HG03432 (cell line): ENCODE measurements around the gene HEATR3.
A peak's percentile ranks its signal among the peaks of the same experiment; 100 is the strongest.

Source experiments
- ATAC-seq: cut with Tn5 transposase; IDR thresholded peaks from one replicate; pipeline ENCODE4 v1.9.1; 2021; ENCODE audit warnings: mild to moderate bottlenecking, moderate library complexity; ENCODE audit not compliant: unreplicated experiment

The HEATR3 gene

DNA sequence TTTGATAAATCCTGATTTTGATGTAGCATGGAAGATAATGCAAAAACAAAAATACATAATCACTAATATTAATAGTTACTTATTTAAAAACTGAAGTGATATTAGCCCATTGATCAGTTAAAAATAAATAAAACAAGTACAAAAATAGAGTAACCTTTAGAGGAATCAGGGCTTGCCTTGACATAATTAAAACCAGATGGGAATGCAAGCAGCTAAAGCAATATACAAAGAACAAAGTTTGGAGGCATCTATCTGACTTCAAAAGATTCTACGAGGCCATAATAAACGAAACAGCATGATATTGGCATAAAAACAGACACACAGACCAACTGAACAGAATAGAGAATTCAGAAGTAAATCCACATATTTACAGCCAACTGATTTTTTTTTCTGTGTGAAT lies 15.0 kb upstream of the HEATR3 start:
- no peak for ATAC-seq

DNA sequence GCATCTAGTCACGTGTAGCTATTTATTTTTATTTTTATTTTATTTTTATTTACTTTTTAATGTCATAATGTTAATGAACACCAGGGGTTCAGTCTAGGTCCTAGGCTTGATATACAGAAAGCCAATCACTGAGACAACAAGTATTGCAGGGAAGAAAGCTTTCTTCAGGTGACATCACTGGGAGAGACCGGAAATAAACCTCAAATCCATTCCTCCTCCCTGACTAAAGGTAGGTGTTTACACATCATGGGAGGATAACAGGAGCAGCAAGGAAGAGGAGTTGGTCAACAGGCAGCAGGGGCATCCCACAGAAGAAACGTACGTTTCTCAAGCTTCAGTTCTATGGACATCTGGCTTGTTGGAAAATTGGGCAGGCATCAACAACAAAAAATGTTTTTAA lies 9.5 kb upstream of the HEATR3 start:
- ATAC-seq = no peak

DNA sequence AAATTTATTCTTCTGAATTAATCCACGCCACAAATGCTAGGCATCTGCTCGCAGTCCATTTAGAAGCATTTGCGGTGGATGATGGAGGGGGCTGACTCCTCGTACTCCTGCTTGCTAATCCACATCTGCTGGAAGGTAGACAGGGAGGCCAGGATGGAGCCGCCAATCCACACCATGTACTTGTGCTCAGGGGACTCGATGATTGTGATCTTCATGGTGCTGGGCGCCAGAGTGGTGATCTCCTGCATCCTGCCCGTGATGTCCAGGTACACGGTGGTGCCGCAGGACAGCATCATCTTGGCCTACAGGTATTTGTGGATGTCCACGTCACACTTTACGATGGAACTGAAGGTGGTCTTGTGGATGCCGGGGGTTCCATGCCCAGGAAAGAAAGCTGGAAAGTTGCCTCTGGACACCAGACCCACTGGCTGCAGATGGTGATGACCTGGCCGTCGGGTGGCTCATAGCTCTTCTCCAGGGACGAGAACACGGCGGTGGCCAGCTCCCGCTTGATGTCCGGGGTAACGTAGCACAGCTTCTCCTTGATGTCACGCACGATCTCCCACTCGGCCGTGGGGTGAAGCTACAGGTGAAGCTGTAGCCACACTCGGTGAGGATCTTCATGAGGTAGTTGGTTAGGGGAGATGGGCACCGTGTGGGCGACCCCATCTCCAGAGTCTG lies 7.5 kb upstream of the HEATR3 start:
- ATAC-seq = no peak

DNA sequence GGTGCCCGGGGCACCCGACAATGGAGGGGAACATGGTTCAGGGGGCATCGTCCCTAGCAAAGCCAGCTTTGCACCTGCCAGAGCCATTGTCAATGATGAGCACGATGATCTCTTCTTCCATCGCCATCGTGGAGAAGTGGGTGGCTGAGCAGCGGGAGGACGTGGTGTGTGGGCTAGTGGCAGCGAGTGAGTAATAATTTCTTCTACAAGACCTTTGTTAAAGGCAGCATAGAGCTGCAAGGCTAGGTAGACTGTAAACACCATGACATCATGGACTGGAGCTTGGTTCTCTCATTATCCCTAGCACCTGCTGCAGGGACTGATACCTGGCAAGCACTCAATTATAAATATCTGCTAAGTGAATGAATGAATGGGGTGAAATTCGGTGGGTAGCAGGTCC lies 6.7 kb upstream of the HEATR3 start:
- ATAC-seq = no peak

DNA sequence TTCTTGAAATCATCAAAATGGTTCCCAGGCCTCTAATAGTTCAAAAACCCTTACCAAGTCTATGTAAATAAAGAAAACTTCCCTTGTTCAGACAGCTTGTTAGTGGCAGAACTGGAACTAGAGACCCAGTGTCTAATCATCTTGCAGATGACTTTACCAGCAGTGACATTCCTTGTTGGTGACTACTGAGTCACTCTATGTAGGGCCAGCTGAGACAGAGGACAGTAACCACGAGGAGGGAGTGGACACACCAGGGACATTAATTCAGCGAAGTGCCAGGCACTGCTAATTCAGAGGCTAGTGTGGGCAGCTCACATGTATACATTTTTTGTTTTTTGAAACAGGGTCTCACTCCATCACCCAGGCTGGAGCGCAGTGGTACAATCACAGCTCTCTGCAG lies 6.1 kb upstream of the HEATR3 start:
- no peak for ATAC-seq

DNA sequence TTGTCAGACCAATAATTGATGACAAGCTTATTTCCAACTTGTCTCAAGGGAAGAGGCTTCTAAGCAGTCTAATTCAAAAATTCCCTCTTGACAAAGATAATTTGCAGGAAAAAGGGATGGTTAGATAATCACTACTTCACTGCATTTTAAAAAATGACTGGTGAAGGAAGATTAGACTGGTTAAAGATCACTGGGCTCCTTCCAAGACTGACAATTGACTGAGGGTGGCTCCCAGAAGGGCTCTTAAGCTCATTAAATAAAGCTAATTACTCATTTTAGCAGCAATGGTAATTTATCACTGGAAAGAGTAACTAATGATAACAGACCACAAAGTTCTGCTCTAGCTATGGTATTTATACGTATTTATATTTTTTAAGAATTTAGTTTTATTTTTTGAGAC lies 4.4 kb upstream of the HEATR3 start:
- ATAC-seq = no peak

DNA sequence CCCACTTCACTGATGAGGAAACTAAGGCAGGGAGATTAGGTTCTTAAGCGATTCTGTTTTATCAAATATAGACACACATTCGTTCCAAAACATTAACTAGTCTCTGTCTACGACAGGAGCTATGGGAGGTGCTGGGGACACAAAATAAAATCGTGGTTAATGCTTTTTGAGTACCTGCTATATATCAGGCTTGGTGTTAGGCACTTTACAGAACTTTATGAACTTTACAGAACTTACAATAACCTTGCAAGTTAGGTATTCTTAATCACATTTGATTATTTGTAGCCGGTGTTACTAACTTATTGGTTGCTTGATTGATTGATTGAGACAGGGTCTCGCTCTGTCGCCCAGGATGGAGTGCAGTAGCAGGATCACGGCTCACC lies 538 bp upstream of the HEATR3 start:
- ATAC-seq = no peak

DNA sequence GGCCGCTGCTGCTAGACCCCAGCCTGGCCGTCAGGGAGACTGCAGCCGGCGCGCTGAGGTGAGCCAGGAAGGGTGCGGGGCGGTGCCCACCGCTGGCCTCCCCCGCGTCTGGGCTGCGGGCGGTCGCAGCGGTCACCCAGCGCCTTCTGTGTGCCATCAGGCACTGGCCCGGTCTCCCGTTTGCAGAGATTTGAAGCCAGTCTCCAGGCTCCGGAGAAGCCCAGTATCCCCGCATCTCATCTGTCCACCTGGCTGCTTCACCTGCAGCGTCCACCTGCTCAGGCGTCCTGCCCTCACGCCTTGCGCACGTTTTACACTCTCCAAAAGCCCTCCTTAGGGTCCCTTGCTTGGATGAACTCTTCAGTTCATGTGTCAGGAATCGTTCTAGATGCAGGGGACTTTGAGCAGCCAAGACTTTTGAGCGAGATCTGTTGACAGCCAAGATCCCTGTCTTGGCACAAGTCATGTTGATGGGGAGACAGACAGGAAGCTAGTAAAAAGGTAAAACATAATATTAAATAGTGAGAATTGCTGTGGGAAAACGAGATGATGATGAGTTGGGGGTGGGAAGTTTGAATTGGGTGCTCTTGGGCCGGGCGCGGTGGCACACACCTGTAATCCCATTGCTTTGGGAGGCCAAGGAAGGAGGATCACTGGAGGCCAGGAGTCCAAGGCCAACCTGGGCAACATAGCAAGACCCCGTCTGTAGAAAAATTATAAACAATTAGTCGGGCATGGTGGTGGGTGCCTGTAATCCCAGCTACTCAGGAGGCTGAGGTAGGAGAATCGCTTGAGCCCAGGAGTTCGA lies 916 bp downstream of the HEATR3 start:
- peak; percentile 1 for ATAC-seq

DNA sequence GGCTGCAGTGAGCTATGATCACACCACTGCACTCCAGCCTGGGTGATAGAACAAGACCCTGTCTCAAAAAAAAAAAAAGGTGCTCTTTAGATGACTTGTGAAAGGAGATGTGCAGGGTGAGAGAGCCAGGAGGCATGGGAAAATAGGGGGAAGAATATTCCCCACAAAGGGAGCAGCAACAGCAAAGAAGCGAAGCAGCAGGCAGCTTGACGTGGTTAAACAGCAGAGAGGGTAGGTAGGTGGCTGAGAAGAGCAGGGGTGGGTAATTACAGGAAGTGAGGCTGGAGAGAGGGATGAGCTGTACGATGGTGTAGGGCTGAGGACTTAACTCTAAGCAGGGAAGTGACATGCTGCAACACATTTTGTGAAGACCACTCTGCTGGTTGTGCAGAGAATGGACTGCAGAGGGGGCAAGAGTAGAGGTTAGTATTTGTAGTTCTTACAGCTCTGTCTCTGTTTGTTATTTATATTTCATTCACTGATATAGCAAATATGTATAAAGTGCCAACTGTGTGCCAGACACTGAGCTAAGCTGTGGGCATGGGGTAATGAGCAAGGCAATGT lies 1.6 kb downstream of the HEATR3 start:
- ATAC-seq = peak; percentile 38

DNA sequence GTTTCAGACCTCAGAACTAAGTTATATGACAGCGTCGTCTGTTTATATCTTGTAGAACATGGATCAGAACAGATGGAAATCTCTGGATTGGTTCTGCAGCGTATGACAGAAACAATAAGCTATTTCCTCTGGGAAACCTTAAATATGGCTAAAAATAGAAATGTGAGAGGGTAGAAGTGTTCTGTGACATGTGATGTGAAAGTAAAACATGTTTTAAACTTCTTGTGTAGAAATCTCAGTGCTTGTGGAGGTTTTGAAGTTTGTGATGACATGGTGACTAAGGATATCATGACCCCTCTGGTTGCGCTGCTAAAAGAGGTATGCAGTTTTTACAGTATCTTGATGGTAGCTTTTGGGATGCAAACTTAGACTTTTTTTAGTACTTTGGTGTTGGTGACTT lies 2.8 kb downstream of the HEATR3 start:
- ATAC-seq = no peak

DNA sequence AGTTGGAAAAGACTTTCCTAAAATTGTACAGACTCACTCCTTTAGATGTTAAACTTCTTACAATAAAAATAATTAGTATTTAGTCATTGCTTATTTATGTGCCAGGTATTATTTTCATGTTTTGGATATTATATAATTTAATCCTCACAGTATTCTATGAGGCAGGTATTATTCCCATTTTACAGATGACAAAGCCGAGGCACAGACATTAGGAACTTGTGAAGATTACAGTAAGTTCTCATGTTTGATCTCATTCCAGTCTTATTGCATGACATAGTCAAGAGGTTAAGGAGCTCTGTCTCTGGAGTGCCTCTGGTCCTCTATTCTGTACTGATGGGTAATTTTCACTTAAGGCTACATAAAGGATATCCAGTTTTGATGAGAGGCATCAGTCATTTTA lies 3.3 kb downstream of the HEATR3 start:
- no peak for ATAC-seq

DNA sequence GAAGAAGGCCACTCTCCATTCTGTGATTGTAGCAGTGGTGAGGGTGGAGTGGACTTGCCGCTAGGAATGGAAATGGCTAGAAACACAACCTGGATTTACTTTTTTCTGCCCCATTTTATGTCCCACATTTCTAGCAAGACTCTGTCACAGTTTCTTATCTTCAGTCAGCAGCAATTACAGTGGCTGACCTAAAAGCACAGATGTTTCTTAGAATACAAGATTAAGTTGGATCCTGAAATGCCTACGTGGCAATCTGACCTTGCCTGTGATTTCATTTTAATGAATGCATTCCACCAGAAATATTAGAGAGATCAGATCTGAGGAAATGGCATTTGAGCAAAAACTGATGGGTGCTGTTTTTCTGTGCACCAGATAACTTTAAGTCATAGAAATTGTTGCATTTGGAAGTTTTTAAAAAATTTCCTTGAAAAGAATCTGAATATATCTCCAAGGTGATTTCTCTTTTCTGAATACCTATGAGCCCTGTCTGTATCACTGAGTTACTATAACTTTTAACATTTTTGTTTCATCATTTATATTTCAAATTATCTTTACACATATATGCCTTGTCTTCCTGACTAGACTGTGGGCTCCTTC lies 5.4 kb downstream of the HEATR3 start:
- no peak for ATAC-seq

DNA sequence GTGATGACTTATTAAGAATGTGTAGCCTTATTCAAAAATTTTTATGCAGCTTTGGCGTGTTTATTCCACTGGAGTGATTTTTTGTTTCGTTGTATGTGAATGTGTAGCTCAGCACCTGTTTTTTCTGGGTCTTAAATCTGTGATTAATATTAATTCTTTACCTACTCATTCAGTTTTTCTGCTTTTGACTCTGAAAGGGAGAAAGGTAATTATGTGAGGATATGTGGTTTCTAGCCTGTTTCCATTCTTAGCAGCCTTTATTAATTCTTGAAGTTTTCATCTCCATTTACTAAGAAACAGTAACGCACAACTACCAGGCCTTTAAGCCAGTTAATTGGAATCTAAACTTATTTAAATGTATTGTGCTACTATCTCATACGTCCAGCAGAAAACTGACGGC lies 7.0 kb downstream of the HEATR3 start:
- ATAC-seq = no peak

DNA sequence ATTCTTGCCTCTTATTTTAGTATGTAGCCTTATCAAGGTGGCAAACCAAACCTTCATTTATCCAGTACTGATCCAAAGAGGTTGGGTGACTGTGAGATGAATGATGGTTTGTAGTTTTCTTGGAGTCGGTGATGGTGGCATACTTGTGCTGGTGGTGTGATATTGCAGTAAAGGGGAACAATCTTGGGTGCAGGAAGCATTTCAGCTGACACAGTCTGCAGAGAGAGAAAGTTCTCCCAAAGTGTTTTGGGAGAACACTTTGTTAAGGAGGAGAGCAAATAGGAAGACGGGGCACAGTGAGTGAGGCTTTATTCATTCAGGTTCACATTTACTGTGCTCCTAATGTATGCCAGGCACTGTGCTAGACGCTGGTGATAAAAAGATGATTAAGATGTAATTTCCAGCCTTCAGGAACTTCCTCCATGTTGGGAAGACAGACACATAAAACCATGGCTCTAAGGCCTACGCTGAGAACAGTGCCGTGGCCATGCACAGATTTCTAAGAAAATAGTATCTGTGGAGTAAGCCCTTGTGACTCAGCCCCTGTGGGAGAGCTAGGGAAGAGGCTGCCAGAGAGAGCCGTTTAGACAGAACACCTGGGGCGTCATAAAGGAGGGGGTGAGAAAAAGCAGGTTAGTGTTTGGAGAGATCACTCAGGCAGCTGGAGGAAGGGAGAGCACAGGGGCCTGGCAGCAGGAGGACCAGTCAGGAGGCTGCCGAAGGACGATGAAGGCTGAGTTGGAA lies 13.8 kb downstream of the HEATR3 start:
- no peak for ATAC-seq

DNA sequence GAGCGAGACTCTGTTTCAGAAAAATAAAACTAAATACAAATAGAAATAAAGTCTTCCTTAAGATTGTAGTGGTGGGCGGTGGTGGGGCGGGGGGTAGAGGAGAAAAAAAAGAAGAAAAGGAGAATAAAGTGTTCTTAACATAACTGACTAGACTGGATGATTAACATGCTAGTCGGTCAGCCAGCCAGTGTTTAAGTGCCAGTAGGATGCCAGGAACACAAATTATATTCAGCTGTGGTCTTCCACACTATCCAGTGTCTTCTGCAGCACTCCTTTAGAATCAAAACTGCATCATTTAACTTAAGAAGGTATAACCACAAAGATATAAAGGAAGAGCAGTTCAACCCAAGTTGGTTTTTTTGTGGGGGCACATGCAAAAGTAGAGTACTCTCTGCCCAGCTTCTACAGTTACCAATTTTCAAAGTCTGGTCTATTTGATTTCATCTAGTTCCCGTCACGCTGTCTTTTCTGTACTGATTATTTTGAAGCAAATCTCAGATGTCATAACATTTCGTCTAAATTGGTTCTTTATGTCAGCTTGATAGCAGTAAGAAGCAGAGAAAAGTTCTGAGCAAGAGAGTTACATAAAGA lies 15.8 kb downstream of the HEATR3 start:
- no peak for ATAC-seq

DNA sequence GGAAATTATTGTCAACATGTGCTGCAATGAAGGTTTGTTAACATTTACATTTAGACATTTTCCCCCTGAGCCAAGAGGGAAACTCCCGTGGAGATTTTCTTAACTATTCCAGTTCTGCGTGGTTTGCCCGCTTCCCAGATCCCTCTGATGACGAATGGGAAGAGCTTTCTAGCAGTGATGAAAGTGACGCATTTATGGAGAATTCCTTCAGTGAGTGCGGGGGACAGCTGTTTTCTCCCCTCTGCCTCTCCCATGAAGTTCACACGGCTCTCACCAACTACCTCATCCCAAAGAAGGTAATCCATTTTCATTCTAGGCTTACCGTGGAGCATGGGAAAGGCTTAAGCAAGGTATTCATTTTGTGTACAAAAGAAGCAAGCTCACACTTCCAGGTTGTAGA lies 18.2 kb downstream of the HEATR3 start:
- no peak for ATAC-seq

DNA sequence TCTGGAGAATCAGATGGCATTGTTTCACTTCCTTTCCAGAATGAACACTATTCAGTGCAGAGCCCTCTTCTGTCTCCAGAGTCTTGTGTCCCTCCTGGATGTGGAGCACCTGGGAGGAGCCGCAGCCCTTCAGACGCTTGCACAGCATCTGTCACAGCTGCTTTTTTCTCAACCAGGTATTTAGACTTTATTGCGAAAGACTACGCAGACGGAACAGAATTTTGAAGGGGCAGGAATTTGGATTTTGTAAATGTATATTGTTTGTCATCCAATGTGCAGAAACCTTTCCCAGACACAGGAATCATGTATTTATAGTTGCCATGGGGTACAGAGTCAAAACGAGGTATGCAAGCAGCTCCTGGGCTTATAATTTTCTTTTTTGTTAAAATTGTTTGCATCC lies 20.4 kb downstream of the HEATR3 start:
- ATAC-seq = no peak

DNA sequence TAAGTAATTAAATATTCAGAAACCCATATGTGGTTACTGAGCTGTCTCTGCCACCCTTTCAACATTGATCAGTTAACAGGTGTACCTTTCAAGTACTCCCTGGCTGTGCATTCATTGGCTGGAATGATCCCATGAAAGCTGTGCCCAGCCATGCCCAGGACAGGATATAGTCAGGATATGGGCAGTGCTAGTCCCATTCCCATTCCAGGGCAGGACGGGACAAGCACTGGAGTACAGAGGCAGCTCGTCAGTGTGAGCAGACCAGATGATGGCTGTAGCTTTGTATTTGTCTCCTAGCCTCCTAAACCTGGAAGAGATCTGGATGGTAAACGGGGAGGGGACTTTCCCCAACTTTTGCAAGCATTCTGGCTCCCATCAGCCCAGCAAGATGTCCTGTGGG lies 22.5 kb downstream of the HEATR3 start:
- no peak for ATAC-seq

DNA sequence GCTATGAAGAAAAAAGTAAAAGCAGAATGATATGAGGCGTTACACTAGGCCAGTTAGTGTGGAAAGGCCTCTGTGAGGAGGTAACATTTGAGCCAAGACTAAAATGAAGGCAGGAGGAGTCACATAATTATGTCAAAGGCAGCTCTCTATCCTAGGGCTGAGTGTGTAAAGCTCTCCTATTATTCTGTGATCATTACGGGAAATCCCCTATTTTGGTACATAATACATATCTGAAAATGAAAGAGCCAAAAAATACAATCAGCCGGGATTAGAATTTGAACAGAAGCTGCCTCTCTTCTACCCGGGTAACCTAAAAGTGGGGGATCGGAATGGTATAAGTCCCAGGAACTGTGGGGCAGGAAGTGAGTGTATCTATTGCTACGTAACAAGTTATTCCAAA lies 27.1 kb downstream of the HEATR3 start:
- ATAC-seq = no peak

DNA sequence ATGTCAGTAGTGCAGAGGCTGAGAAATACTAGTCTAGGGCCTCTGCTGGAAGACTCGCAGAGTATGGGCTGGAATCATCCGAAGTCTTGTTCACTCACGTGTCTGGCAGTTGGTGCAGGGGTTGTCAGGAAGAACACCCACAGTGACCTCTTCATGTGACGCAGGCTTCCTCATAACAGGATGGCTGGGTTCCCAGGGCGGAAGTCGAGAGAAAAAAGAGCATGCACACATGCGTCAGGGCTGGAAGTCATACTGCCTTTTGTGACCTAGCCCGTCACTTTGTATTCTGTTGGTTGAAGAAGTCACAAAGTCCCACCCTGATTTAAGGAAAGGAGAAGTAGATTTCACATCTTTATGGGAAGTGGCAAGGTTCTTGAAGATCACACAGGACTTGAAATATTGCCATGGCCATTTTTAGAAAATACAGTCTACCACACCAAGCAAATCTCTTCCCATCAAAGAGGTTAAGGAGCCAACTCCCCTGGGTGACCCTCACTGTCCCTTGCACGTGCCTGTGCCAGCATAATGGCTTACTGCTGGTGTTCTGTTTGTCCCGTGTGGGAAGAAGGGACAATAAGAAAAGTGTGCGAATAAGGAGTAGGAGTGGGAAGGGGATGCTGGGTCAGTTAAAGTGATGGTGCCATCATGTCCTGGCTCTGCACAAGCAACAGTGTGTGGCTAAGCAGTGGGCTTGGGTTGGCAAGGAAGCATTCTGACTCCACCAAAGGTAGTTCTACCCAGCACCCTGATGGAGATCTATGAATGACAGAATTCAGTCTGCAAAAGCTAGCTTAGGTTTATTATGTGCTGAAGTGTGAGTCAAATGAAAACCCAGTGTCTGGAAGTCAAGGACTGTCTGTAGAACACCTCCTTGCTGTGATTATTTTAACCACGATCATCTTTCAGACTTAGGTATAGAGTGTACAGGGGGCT lies 28.1 kb downstream of the HEATR3 start:
- ATAC-seq = no peak
